ENCODE measurements around the gene DRC7.

GRCh38 chr16:57734308-57734924 lies 39.8 kb downstream of the DRC7 start:
- no peak for TF ChIP-seq GATA2 (IDR thresholded peaks at IDR 0.05; ENCODE audit: low read depth, low read length)
- no peak for TF ChIP-seq GATA3 (IDR thresholded peaks at IDR 0.05; ENCODE audit: low read depth, low read length)

All from SH-SY5Y (cell line).